SK-N-DZ (cell line): Measurements from ENCODE around the gene CBX1.
"Not testable (repeated sequence)": the region's sequence is repeated elsewhere in the genome, so short reads cannot be mapped to it uniquely, and the experiment has no call there.

Experiments
- DNase-seq: peaks from one replicate; pipeline ENCODE4 v3.0.0-alpha.2; 2015; ENCODE audit warnings: low spot score

CBX1 gene

DNA sequence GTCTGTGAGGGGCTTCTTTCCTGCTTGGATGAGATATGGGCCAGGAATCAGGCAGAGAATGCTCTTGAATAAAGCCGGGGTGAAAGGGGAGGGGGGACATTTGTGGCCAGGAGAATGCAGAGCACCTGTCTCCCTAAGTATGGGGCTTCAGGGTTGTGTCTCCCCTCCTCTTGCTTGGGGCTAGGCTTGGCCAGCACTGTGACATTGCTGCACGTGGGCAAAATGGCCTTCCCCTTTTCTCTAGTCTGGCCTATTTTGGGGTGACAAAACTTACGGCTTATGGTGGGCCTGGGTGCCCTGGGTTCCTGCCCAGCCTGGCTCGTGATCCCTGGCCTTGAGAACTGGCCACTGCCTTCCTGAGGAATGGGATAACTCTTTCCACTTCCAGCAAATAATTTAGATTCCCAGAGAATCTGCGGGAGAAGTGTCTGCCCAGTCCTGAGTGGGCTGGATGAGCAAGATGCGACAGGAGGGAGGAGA is 47.5 kb downstream of the CBX1 start:
- no peak for DNase-seq

- DNase-seq, result no peak
These were observed 48.1 kb downstream of the CBX1 start for GRCh38 chr17:48052956-48053757.

GRCh38 chr17:48051706-48052486 is 49.4 kb downstream of the CBX1 start:
- DNase-seq, result no peak

DNA sequence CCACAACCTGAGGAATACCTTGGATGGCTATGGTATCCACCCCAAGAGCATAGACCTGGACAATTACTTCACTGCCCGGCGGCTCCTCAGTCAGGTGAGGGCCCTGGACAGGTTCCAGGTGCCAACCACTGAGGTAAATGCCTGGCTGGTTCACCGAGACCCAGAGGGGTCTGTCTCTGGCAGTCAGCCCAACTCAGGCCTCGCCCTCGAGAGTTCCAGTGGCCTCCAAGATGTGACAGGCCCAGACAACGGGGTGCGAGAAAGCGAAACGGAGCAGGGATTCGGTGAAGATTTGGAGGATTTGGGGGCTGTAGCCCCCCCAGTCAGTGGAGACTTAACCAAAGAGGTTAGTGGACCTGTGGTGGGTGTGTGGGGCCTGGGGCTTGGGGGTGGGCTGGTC is 50.0 kb downstream of the CBX1 start:
- no peak for DNase-seq

- DNase-seq, result peak; percentile 94
These were observed 52.7 kb downstream of the CBX1 start for GRCh38 chr17:48048384-48049126.

DNA sequence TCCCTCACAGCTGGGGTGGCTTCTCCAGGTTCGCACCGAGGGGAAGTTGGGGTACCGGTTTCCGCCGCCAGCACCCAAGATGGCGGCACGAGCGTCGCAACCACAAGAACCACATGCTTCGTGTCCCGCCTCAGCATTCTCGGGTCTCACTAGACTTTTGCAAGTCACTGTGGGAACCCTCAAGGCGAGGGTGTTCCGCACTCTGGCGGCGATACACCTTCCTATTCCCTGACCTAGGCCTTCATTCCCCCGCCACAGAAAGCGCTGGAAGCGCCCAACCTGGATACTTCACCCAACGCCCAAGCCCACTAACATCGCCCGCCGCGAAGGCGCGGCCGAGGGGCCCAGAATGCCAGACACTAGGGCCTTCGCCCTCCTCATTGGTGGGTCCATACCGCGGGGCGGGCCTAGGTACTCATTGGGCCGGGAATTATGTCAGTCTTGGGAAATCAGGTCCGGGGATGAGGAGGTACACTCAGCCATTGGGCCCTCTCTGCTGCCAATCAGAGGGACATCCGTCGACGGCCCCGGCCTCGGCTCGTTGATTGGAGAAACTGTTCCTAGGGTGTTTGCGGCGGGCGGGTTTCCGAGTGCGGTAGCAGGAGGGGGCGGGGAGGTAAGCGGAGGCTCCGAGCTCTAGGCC is 53.4 kb downstream of the CBX1 start, which contains the start of gene NFE2L1:
TSS of gene NFE2L1 (plus strand) at position 619 of the 643 bp plus-strand sequence. CDS start 2,760 bp downstream, outside the sequence.
- DNase-seq, result peak; percentile 100

- no peak for DNase-seq
These were observed 54.1 kb downstream of the CBX1 start for GRCh38 chr17:48047113-48047740.

GRCh38 chr17:48046296-48046695 is 55.0 kb downstream of the CBX1 start:
- no peak for DNase-seq

DNA sequence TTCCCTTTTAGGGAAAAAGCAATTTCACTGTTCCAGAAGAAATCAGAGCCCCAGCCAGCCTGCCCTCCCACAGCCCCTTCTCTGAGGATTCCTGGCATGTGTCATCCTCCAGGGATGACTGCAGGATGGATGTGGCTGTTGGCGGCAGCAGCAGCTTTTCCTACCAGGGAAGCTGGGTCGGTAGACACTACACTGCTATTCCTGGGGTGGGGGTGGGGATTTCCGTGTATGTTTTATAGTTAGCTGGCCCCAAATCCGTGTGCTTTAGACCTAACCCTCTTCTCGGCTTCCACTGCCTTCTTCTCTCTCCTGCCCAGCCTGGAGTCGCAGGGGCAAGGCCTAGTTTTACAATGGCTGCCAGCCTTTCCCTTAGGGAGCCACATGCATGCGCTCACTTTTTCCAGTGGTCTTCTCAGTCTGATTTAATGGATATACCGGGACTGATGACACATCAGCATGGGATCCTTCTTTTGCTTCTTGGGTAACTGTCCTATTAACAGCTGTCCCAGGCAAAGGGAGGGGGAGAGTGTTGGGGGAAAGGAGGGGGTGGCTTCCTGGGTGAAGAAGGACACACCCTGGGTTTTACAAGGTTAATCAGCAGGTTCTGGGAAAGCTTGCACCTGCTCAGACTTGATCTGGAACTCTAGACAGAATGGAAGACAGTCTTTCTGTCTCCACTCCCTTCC is 55.8 kb downstream of the CBX1 start:
- no peak for DNase-seq

DNA sequence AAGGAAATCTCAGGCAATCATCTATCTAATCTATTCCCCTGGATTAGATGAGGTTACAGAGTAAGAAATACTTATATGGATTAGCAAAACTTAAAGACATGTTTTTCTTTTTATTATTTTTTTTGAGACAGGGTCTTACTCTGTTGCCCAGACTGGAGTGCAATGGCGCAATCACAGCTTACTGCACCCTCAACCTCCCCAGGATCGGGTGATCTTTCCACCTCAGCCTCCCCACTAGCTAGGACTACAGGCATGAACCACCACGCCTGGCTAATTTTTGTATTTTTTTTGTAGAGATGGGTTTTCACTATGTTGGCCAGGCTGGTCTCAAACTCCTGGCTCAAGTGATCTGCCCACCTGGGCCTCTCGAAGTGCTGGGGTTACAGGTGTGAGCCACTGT is 56.4 kb downstream of the CBX1 start:
- DNase-seq, result no peak

- no peak for DNase-seq
These were observed 58.1 kb downstream of the CBX1 start for GRCh38 chr17:48043176-48043575.

- no peak for DNase-seq
These were observed 62.6 kb downstream of the CBX1 start for GRCh38 chr17:48038687-48039086.

- no peak for DNase-seq
These were observed 63.4 kb downstream of the CBX1 start for GRCh38 chr17:48037838-48038323.

DNA sequence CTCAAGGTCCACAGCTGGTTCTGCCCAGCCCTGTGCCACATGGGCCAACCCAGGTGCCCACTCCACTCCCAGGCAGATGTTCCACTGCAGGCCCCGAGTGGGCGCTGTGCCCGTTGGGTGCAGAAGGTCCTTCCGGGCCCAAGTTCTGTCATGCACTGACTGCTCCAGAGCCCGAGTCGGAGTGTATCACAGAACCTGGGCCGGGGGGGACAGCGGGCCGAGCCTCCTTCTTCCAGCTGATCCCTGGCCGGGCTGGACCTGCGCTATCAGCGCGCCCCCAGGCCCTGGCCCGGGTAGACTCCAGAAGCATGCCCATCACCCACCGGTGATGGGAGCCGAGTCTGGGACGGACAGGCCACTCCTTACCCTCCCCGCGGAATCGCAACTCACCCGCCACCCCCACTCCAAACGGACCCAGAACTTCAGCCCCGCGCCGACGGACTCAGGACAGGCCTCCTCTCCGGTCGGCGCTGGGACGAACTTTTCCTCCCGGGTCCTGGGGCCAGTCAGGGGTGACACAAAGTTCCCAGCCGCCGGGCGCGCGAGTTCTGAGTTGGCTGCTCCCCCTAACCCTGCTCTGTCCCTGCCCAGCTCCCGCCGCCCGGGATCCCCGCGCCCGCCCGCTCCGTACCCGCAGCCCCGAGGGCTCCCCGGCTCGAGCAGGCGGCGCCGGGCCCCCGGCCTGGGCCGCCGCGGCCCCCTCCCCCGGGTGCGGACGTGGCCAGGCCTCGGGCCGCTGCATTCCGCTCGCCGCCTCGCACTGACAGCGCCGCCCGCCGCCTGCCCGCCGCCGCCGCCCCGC is 64.0 kb downstream of the CBX1 start, which contains the start of gene COPZ2:
TSS of gene COPZ2 (minus strand) at position 762 of the 802 bp plus-strand sequence. CDS start at position 742, 20 bp downstream.
- no peak for DNase-seq

DNA sequence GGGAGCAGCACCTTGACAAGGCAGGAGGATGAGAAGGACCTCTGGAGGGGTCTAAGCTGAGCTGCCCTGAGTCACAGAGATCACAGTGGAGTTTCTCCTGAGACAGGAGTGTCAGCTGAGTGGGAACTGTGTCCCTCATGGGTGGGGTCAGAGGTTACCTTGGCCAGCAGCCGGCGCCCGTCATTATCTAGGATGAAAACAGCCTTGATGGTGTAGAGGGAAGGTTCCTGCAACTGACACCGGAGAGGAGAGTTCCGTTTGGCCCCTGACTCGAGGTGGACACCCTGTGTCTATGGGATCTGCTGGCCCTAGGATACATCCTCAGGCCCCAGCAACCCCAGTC is 64.6 kb downstream of the CBX1 start:
- DNase-seq, result no peak

GRCh38 chr17:48034734-48035133 is 66.5 kb downstream of the CBX1 start:
- DNase-seq, result not testable (repeated sequence)

DNA sequence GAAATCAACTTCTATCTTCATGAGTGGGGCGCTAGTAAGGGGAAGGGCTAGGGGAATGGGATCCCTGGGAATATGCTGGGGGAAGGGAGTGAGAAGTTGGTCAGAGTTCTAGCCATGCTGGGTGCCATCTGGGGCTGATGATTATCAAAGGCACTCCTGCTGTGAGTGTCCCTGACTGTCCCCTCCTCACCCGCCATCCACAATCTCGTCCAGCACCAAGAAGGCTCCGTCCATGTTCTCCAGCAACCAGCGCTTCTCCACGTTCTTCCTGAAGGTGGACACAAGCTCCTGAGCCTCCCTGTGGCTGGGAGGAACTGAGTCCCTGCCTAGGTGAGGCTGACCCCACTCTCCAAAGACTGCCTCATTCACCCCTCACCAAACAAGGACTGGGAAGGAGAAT is 69.3 kb downstream of the CBX1 start:
- no peak for DNase-seq

DNA sequence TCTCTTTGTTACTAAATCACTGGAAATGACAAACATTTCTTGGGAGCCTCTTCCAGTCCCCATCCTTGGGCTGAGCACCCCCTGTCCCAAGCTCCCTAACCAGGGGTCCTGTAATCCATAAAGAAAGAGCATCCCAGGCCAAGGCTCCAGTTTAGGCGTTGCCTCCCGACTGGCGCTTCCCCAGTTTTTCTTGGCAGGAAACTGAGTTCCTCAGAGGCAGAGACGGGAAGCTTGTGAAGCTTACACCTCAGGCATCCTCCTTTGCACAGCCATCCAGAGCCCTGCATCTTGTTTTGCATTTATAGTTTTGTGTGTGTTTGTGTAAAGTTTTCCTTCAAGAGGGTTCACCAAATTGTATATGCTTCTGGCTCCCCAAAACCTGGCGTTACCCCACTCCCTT is 70.7 kb downstream of the CBX1 start:
- DNase-seq, result no peak

- no peak for DNase-seq
These were observed 72.5 kb downstream of the CBX1 start for GRCh38 chr17:48028736-48029135.
